Measurements from ENCODE around the gene USP4. TPM values are rescaled to one million over a fixed set of nuclear protein-coding genes. Genes with fewer than 3 reads are reported as not detected.

USP4 gene
- total and polyA plus RNA-seq, 2 of the 13 experiments (the other 11 are each of a cell fraction or from before 2014, with no cell fraction given) = 9.2 to 20.8 TPM

GRCh38 chr3:49351521-49352011 lies 11.7 kb upstream of the USP4 start (continued):
- TF ChIP-seq LCORL (IDR thresholded peaks at IDR 0.05) = no peak
- no peak for TF ChIP-seq LCORL (CRISPR knock-in tag; IDR thresholded peaks at IDR 0.05)
- TF ChIP-seq, protein P1, sequence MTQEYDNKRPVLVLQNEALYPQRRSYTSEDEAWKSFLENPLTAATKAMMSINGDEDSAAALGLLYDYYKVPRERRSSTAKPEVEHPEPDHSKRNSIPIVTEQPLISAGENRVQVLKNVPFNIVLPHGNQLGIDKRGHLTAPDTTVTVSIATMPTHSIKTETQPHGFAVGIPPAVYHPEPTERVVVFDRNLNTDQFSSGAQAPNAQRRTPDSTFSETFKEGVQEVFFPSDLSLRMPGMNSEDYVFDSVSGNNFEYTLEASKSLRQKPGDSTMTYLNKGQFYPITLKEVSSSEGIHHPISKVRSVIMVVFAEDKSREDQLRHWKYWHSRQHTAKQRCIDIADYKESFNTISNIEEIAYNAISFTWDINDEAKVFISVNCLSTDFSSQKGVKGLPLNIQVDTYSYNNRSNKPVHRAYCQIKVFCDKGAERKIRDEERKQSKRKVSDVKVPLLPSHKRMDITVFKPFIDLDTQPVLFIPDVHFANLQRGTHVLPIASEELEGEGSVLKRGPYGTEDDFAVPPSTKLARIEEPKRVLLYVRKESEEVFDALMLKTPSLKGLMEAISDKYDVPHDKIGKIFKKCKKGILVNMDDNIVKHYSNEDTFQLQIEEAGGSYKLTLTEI (CRISPR knock-in tag; conservative IDR thresholded peaks at IDR 0.05) = no peak
- TF ChIP-seq, protein P2, sequence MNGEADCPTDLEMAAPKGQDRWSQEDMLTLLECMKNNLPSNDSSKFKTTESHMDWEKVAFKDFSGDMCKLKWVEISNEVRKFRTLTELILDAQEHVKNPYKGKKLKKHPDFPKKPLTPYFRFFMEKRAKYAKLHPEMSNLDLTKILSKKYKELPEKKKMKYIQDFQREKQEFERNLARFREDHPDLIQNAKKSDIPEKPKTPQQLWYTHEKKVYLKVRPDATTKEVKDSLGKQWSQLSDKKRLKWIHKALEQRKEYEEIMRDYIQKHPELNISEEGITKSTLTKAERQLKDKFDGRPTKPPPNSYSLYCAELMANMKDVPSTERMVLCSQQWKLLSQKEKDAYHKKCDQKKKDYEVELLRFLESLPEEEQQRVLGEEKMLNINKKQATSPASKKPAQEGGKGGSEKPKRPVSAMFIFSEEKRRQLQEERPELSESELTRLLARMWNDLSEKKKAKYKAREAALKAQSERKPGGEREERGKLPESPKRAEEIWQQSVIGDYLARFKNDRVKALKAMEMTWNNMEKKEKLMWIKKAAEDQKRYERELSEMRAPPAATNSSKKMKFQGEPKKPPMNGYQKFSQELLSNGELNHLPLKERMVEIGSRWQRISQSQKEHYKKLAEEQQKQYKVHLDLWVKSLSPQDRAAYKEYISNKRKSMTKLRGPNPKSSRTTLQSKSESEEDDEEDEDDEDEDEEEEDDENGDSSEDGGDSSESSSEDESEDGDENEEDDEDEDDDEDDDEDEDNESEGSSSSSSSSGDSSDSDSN (CRISPR knock-in tag; IDR thresholded peaks at IDR 0.05) = no peak
- no peak for TF ChIP-seq ADNP (CRISPR knock-in tag; IDR thresholded peaks at IDR 0.05)

DNA sequence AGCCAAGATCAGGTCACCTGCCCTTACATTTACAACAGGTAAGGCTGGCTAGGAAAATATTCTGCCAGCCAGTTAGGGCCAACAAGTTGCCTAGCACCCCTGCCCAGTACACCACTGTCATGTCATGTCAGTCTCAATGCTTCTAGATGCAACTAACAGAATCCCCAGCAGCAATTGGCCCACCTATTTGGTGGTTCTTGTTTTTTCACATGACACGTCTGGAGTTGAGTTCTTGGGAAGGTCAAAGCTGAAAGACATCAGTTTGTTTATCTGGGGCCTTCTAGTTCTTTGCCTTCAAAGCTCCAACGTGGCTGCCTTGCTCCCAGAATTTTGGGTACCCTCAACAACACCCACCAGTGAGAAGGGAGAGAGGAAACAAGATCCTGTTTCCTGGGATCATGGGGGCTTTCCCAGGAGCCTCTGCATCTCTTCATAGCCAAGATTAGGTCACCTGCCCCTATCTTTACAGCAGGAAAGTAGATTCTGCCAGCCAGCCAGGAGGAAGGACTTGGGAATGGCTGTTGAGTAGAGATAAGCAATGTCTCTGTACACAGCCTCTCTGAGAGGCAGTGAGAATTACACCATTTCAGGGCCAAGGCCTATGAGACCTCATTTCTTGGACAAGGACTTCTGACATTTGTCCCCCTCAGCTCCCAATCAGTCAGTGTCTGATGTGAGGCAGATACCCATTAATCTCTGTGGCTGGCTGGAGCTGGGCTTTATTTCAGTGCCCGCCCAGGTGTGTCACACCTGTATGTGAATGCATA lies 9.7 kb upstream of the USP4 start:
- Histone ChIP-seq H3K27ac (ENCODE audit: extremely low read length, insufficient read depth, low read length) (peak overlapping the region; percentile 53), H3K36me3 (replicated peaks in 1 of 2; ENCODE audit: control insufficient read depth in 1 of 2, insufficient read depth in 2 of 2, low read length in 2 of 2) (no peaks in the 10 kb centered on the region), H3K9ac (ENCODE audit: insufficient read depth, low read depth, low read length) (no peak overlapping the region), H2AFZ (ENCODE audit: low read length) (peak overlapping the region; percentile 47), H3K4me3 (replicated peaks in 1 of 3; ENCODE audit: insufficient read depth in 1 of 3, low read depth in 2 of 3, low read length in 3 of 3) (0 out of 6 replicates have a peak overlapping the region, but pooled peaks of 1 of the 3 experiments have one; percentile 7), H3K4me2 (ENCODE audit: low read depth, low read length) (peak overlapping the region; percentile 63), H3K9me3 (ENCODE audit: low read length) (no peaks in the 10 kb centered on the region), H3K27me3 (ENCODE audit: control insufficient read depth in 1 of 2, insufficient read depth in 2 of 2, low read length in 2 of 2) (no peaks in the 10 kb centered on the region), H3K4me1 (ENCODE audit: insufficient read depth, low read length) (peaks cover 81% of the 10 kb centered on the region), H4K20me1 (ENCODE audit: insufficient read depth, low read length) (no peaks in the 10 kb centered on the region), H3K79me2 (ENCODE audit: insufficient read depth, low read length) (no peaks in the 10 kb centered on the region)
- peak; percentile 23 for ATAC-seq
- CTCF ChIA-PET (ENCODE audit: low intra/inter-chr PET ratio, low total read pairs) = interaction anchor here (0.9 kb wide), 1 partner anchor 9 kb away, joined by 3 read pairs; no protein-coding TSS in a partner anchor
- DNase-seq (ENCODE audit: low spot score) = no peak
- POLR2A ChIA-PET = interaction anchor here (0.6 to 5.3 kb wide), 2 partner anchors 10 kb away, joined by 3 to 50 read pairs; partner anchors contain the start of gene USP4
- intact Hi-C loops (cut with micrococcal nuclease; ENCODE audit: unreplicated experiment) (no loop called here), in situ Hi-C loops (cut with HindIII; ENCODE audit: extremely low pct_ligation_motif_present, low pct_unique_long_range_greater_than_20kb) (loop anchor here (25.0 kb wide), 1 partner anchor 88 kb away; the partner anchor contains the start of gene NICN1)
- 33% methylated on average over 3 of the region's 3 CpGs for WGBS (ENCODE audit: low lambda C conversion rate)
- no peak for FAIRE-seq
- no TSS peak for BruUV-seq (replicated peaks)
- TF ChIP-seq MLX (CRISPR knock-in tag; IDR thresholded peaks at IDR 0.05) (no peak), ZNF737 (CRISPR knock-in tag; IDR thresholded peaks at IDR 0.05; ENCODE audit: borderline replicate concordance) (no peak), ZNF280B (CRISPR knock-in tag; IDR thresholded peaks at IDR 0.05; ENCODE audit: borderline replicate concordance) (no peak), ZNF34 (CRISPR knock-in tag; IDR thresholded peaks at IDR 0.05; ENCODE audit: borderline replicate concordance) (no peak), ZNF224 (CRISPR knock-in tag; IDR thresholded peaks at IDR 0.05) (no peak)
- TF ChIP-seq, protein P3, sequence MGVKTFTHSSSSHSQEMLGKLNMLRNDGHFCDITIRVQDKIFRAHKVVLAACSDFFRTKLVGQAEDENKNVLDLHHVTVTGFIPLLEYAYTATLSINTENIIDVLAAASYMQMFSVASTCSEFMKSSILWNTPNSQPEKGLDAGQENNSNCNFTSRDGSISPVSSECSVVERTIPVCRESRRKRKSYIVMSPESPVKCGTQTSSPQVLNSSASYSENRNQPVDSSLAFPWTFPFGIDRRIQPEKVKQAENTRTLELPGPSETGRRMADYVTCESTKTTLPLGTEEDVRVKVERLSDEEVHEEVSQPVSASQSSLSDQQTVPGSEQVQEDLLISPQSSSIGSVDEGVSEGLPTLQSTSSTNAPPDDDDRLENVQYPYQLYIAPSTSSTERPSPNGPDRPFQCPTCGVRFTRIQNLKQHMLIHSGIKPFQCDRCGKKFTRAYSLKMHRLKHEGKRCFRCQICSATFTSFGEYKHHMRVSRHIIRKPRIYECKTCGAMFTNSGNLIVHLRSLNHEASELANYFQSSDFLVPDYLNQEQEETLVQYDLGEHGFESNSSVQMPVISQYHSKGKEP (CRISPR knock-in tag; IDR thresholded peaks at IDR 0.05) = no peak

Data from HepG2 (cell line).